Stomach (tissue), 4 donors: ENCODE measurements around the gene CHTF8.

ENCODE experiments used
- CTCF ChIP-seq, 7 experiments: fragments of 450-650 bp in 4 of 7; fragments of 200-600 bp in 3 of 7; sonication (generic) in 3 of 7; IDR thresholded peaks; one replicate each; pipeline ENCODE4 v1.5.1; 2016 to 2019; ENCODE audit warnings: antibody characterized with exemption in 7 of 7, control low read depth in 2 of 7, mild to moderate bottlenecking in 1 of 7
- EP300 ChIP-seq: sonication (generic); formaldehyde crosslinking; IDR thresholded peaks from one replicate; pipeline ENCODE4 v1.6.1; 2017; ENCODE audit warnings: antibody characterized with exemption
- POLR2AphosphoS5 ChIP-seq, 3 donors: sonication (generic); formaldehyde crosslinking; IDR thresholded peaks; one replicate each; pipeline ENCODE4 v1.6.1; 2016; ENCODE audit warnings: antibody characterized with exemption in 3 of 3

DNA sequence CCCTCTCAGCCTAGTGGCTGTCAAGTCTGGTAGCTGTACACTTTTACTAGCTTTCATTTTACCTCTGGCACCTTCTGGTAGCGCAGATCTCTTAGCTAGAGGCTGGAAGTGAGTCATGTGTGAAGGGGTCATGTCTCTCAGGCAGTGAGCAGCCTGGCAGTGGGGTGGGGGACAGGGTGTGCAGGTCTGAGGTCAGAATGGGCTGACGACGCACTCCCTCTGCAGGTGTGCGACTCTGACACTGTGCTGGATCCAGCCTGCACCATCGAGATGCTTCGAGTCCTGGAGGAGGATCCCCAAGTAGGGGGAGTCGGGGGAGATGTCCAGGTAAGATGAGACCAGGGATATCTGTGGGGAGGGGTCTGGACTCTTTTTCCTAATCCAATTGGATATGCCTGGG is 19.2 kb downstream of the CHTF8 start:
- no peak for TF ChIP-seq CTCF (IDR thresholded peaks at IDR 0.05)
- TF ChIP-seq EP300, result no peak
- no peak for TF ChIP-seq POLR2AphosphoS5 (IDR thresholded peaks at IDR 0.05)
